ENCODE data around the gene TYROBP.

DNA sequence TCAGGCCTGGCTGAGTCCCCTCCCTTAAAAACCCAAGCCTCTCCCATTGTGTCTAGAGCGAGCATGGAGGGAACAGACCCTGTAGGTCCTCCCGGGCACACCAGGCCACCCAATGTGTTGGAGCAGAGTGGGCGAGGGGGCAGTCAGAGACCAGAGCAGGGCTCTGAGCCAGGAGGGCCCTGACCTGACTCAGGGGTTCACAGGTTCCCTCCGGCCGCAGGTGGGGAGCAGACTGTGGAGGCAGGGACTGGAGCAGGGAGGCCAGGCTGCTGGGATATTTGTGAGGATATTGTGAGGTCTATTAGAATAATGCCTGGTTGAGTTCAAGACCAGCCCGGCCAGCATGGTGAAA is 1.6 kb upstream of the TYROBP start:
- TF ChIP-seq, protein P1, sequence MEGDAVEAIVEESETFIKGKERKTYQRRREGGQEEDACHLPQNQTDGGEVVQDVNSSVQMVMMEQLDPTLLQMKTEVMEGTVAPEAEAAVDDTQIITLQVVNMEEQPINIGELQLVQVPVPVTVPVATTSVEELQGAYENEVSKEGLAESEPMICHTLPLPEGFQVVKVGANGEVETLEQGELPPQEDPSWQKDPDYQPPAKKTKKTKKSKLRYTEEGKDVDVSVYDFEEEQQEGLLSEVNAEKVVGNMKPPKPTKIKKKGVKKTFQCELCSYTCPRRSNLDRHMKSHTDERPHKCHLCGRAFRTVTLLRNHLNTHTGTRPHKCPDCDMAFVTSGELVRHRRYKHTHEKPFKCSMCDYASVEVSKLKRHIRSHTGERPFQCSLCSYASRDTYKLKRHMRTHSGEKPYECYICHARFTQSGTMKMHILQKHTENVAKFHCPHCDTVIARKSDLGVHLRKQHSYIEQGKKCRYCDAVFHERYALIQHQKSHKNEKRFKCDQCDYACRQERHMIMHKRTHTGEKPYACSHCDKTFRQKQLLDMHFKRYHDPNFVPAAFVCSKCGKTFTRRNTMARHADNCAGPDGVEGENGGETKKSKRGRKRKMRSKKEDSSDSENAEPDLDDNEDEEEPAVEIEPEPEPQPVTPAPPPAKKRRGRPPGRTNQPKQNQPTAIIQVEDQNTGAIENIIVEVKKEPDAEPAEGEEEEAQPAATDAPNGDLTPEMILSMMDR (conservative IDR thresholded peaks at IDR 0.05; ENCODE audit: low read depth, low read length), result no peak
- TF ChIP-seq EZH2 (IDR thresholded peaks at IDR 0.05; ENCODE audit: borderline replicate concordance, low read depth, low read length, poor library complexity, severe bottlenecking), result no peak
